HUES6 (cell line): ENCODE results near the gene PLCH1.
"Not testable (repeated sequence)": the region's sequence is repeated elsewhere in the genome, so short reads cannot be mapped to it uniquely, and the experiment has no call there.

Experiments used
- H3K27ac ChIP-seq: 2 replicates; pipeline ENCODE4 v1.7.0; 2013; ENCODE audit warnings: low read depth, mild to moderate bottlenecking, low read length, inconsistent platforms
- H3K27me3 ChIP-seq: 2 replicates; pipeline ENCODE4 v1.6.1; 2013; ENCODE audit warnings: low read length; ENCODE audit not compliant: control insufficient read depth, insufficient read depth
- H3K36me3 ChIP-seq: 2 replicates; pipeline ENCODE4 v1.6.1; 2013; ENCODE audit warnings: low read length; ENCODE audit not compliant: control insufficient read depth, insufficient read depth
- H3K4me1 ChIP-seq: 2 replicates; pipeline ENCODE4 v1.6.1; 2013; ENCODE audit warnings: low read length; ENCODE audit not compliant: control insufficient read depth, insufficient read depth
- H3K4me3 ChIP-seq: 2 replicates; pipeline ENCODE4 v1.5.1; 2013; ENCODE audit warnings: low read depth, low read length
- H3K9ac ChIP-seq: one replicate; pipeline ENCODE4 v1.6.1; 2013; ENCODE audit warnings: mild to moderate bottlenecking, low read length
- H3K9me3 ChIP-seq: 2 replicates; pipeline ENCODE4 v1.6.1; 2013; ENCODE audit warnings: low read depth, low read length; ENCODE audit not compliant: control insufficient read depth, insufficient read depth

The PLCH1 gene

DNA sequence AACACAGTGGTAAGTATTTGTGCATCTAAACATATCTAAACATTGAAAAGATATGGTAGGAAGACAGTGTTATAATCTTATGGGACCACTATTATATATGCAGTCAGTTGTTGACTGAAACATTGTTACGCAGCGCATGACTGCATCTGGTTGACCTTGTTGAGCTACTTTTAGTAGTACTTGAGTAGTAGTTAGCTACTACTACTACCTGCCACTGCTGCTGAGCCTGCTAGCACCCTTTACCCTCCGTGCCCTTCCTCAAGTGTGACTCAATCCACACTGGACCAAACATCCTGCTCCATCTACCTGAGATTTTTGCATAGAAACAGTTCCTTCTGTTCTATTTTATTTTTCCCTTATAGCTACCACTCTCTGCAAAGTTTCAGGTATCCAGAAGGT, 327.8 kb downstream of the PLCH1 start:
- Histone ChIP-seq H3K36me3 (no peaks in the 10 kb centered on the region), H3K4me1 (peaks cover 27% of the 10 kb centered on the region), H3K4me3 (no peak overlapping the region), H3K27me3 (no peaks in the 10 kb centered on the region), H3K9me3 (peaks cover 4% of the 10 kb centered on the region; the same call in 1 of the 2 replicates), H3K9ac (no peak overlapping the region), H3K27ac (no peak overlapping the region)

DNA sequence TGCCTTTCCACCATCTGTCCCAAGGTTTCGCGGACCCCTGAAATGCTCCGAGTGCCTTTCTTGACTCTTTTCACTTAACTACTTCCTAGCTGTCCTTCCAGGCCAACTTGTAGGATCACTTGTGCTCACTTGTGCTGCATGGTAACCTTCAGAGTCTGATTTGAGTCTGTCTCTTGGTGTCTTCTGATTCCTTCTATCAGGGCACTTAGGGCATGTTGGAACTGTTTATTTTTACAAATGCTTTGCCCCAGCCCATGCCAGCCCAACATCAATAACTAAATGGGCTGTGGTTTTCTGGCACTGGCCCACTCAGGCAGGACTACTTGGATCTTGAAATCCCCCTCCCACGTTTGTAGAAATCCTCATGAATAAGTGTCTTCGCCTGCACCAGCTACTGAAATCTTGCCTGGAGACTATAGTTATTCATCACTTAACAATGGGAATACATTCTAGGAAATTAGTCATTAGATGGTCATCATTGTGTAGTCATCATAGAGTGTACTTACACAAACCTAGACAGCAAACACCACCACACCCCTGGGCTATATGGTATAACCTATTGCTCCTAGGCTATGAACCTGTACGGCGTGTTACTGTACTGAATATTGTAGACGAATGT, 328.3 kb downstream of the PLCH1 start:
- Histone ChIP-seq H3K4me3 (no peak overlapping the region), H3K27ac (no peak overlapping the region), H3K9ac (no peak overlapping the region), H3K9me3 (peaks cover 6% of the 10 kb centered on the region), H3K27me3 (no peaks in the 10 kb centered on the region), H3K36me3 (no peaks in the 10 kb centered on the region), H3K4me1 (peaks cover 22% of the 10 kb centered on the region)

DNA sequence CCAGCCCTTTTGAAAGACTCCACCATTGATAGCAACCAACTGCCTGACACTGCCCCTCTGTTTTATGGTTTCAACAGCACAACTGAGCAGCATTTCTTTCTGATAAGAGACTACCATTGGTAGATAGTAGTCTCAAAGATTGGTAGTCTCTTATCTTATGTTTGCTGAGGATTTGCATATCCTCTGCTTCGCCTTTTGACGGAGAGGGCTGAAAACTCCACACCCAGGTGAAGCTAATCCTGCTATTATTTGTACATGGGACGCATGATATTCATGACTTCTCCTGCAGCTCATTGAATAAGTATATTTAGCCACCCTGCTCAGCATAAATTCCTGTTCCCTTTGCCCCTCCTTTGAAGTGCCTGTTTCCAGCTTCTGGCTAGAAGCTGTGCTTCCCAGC, 332.0 kb downstream of the PLCH1 start:
- no peaks in the 10 kb centered on the region for H3K36me3 ChIP-seq
- H3K27ac ChIP-seq, result no peak overlapping the region
- no peak overlapping the region for H3K4me3 ChIP-seq
- H3K9me3 ChIP-seq, result peaks cover 7% of the 10 kb centered on the region
- H3K27me3 ChIP-seq, result no peaks in the 10 kb centered on the region
- H3K4me1 ChIP-seq, result peaks cover 15% of the 10 kb centered on the region
- H3K9ac ChIP-seq, result no peak overlapping the region

DNA sequence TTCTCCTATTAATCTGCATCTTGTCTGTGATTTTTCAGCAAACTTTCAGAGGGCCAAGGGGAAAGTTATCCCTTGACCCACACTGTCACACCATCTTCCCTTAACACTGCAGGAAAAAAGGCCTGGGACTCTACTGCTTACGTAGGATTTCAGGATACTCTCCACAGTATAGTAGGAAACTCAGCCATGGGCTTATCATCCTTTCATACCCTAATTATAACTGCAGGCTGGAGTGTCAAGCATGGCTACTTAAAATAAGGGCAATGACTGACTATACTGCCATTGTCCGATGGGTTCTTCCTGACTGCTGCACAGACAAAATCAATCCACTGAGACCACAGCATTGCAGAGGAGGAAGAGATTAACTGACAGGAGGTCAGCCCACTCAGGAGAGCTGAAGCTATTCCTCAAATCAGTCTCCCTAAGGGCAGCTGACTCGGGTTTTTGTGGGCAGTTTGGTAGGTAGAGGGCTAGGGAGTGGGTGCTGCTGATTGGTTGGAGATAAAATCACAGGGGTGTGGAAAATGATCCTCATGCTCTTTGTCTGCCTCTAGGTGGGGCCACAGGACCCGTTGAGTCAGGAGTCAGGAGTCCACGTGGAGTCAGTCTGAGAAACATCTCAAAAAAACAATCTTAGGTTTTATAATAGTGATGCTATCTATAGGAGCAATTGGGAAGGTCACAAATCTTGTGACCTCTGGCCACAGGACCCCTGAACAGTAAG, 333.2 kb downstream of the PLCH1 start:
- Histone ChIP-seq H3K36me3 (no peaks in the 10 kb centered on the region), H3K9ac (no peak overlapping the region), H3K9me3 (peaks cover 7% of the 10 kb centered on the region), H3K4me3 (no peak overlapping the region), H3K27ac (no peak overlapping the region), H3K27me3 (no peaks in the 10 kb centered on the region), H3K4me1 (peaks cover 15% of the 10 kb centered on the region)

DNA sequence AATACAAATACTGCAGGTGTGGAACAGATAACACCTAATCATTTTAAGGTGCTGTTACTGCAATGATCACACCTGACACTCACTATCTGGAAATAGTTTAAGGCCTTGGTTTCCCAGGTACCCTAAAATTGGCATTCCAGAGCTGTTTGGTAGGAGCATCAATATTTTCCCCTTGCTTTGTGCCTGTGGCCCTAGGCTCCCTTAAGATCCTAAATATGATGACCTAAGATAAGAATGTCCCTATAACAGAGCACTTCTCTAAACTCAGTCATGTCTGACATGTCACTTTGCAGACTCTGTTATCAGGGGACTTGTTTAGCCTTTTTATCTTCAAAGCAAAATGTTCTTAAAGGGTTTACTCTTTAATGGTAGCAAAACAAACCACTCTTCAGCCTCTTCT, 335.5 kb downstream of the PLCH1 start:
- peaks cover 15% of the 10 kb centered on the region for H3K4me1 ChIP-seq
- no peaks in the 10 kb centered on the region for H3K27me3 ChIP-seq
- H3K36me3 ChIP-seq, result no peaks in the 10 kb centered on the region
- no peak overlapping the region for H3K4me3 ChIP-seq
- H3K9ac ChIP-seq, result no peak overlapping the region
- no peak overlapping the region; the same call in 1 of the 2 replicates for H3K27ac ChIP-seq
- H3K9me3 ChIP-seq, result peaks cover 7% of the 10 kb centered on the region

DNA sequence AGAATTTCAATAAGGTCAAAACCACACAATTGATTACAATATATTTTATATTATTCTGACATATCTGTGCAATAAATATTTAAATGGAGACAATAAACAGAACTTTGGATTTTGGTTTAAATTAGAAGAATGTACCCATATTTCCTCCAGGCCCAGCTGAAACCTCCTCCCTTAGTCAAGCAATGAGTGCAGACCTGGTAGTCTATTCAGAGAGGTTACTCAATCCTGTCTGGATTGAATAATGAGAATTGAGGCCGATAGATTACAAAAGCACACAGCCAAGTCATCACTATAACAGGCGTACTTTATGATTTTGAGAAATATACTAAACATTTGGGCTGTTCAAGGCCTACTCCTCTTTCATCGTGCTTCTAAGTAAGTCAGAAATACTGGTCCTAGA, 336.9 kb downstream of the PLCH1 start:
- no peak overlapping the region for H3K9ac ChIP-seq
- H3K9me3 ChIP-seq, result peaks cover 7% of the 10 kb centered on the region
- H3K4me3 ChIP-seq, result no peak overlapping the region
- peaks cover 9% of the 10 kb centered on the region for H3K4me1 ChIP-seq
- no peak overlapping the region for H3K27ac ChIP-seq
- no peaks in the 10 kb centered on the region for H3K27me3 ChIP-seq
- no peaks in the 10 kb centered on the region for H3K36me3 ChIP-seq

DNA sequence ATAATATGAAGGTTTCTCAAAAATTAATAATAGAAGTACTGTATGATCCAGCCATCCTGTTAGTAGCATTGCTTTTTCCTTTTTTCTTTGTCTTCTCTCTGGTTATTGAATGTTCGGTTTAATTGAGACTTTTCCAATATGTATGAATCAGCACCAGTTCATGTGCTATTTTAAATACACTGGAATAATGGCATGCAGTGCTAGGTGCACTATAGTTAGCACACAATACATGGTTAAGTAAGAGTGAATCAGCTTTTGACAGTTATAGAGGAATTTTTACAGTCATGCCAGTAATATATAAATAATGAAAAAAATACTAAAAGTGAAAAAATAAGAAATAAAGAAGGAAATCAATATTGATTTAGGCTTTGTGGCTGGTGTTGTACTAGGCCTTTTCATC, 337.5 kb downstream of the PLCH1 start:
- no peaks in the 10 kb centered on the region for H3K27me3 ChIP-seq
- no peak overlapping the region for H3K9ac ChIP-seq
- H3K4me1 ChIP-seq, result peaks cover 5% of the 10 kb centered on the region; the same call in 1 of the 2 replicates
- H3K36me3 ChIP-seq, result no peaks in the 10 kb centered on the region
- no peak overlapping the region for H3K4me3 ChIP-seq
- peaks cover 7% of the 10 kb centered on the region for H3K9me3 ChIP-seq
- H3K27ac ChIP-seq, result no peak overlapping the region

DNA sequence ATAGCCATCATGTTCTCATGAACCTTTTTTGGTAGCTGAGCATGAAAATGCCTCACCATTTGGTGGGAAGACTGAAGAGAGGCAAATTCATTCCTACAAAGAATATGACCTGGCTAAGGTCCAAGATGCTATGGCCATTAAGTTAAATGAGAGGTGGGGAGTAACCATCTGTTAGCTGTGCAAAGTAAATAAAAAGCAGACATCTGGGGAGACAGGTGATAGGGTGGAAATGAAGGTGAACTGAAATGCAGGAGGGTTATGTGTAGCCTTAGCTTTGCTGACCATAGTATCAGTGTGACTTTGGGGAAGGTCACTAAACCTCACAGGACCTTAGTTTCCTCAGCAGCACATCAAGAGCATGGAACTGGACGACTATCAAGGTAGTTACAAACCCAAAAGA, 340.4 kb downstream of the PLCH1 start:
- no peaks in the 10 kb centered on the region for H3K27me3 ChIP-seq
- no peaks in the 10 kb centered on the region for H3K36me3 ChIP-seq
- H3K27ac ChIP-seq, result no peak overlapping the region
- no peaks in the 10 kb centered on the region for H3K4me1 ChIP-seq
- peaks cover 2% of the 10 kb centered on the region; the same call in 1 of the 2 replicates for H3K9me3 ChIP-seq
- no peak overlapping the region for H3K4me3 ChIP-seq
- H3K9ac ChIP-seq, result no peak overlapping the region

DNA sequence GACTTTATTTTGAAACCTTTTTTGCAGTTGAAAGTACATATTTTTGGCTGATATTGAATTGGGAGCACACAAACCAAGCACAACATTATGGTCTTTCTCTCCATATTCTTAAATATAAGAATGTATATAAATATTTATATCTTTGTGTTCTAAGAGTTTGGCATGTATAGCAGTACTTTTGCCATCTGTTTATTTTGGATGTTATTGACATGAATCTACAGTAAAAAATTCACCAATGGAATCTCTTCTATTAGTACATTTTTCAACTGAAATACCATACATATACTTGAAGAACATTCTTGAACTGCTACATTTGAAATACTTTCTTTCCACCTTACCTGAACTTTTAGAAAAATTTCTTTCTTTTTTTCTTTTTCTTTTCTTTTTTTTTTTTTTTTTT, 342.2 kb downstream of the PLCH1 start:
- Histone ChIP-seq H3K4me1 (no peaks in the 10 kb centered on the region), H3K4me3 (no peak overlapping the region), H3K27me3 (no peaks in the 10 kb centered on the region)

DNA sequence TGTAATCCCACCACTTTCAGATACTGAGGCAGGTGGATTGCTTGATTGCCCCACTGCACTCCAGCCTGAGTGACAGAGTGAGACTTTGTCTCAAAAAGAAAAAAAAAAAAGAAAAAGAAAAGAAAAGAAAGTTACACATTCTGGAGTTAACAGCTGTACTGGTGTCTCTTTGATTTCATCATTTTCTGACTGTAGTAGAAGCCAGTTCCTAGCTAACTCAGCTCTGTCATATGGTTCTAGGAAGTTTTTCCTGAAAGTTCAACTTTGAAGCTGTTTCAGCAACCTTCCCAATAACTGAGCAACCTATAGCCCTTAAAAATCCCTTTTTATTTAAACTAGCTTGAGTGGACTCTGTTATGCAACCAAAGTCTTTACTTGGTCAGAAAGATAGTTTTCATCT, 346.8 kb downstream of the PLCH1 start:
- Histone ChIP-seq H3K27me3 (no peaks in the 10 kb centered on the region), H3K36me3 (no peaks in the 10 kb centered on the region), H3K4me3 (no peak overlapping the region), H3K9me3 (peaks cover 4% of the 10 kb centered on the region; the same call in 1 of the 2 replicates), H3K27ac (no peak overlapping the region), H3K9ac (no peak overlapping the region), H3K4me1 (no peaks in the 10 kb centered on the region)

More for the DNA sequence above, 342.2 kb downstream of the PLCH1 start:
- Histone ChIP-seq H3K36me3 (no peaks in the 10 kb centered on the region), H3K9me3 (peaks cover 2% of the 10 kb centered on the region; the same call in 1 of the 2 replicates), H3K9ac (no peak overlapping the region), H3K27ac (no peak overlapping the region)

DNA sequence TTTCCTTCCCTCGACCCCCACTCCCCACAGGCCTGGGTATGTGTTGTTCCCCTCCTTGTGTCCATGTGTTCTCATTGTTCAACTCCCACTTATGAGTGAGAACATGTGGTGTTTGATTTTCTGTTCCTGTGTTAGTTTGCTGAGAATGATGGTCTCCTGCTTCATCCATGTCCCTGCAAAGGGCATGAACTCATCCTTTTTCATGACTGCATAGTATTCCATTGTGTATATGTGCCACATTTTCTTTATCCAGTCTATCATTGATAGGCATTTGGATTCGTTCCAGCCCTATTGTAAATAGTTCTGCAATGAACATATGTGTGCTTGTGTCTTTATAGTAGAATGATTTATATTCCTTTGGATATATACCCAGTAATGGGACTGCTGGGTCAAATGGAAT, 350.0 kb downstream of the PLCH1 start:
- not testable (repeated sequence) for H3K4me3 ChIP-seq, H3K4me1 ChIP-seq, H3K36me3 ChIP-seq, H3K27me3 ChIP-seq, H3K27ac ChIP-seq, H3K9ac ChIP-seq, H3K9me3 ChIP-seq
